CD4-positive, alpha-beta T cell treated with Interleukin-1 beta for 1 hour (primary cell): ENCODE results near the gene MRPL53.

ENCODE experiments used
- DNase-seq, 2 donors: peaks; one replicate each; pipeline ENCODE4 v3.0.0-alpha.2; 2020 to 2022

Gene MRPL53

GRCh38 chr2:74424995-74425406 is 47.5 kb downstream of the MRPL53 start:
- DNase-seq = no peak

GRCh38 chr2:74424139-74424992 is 48.1 kb downstream of the MRPL53 start:
- no peak for DNase-seq

GRCh38 chr2:74423231-74424095 is 49.0 kb downstream of the MRPL53 start:
- DNase-seq = no peak
